GM12872 (cell line): ENCODE measurements around the gene RAB33B.

Source experiments
- TF ChIP-seq, protein P1 (sequence below): IDR thresholded peaks from 3 replicates; pipeline ENCODE4 v1.5.1; 2011; ENCODE audit warnings: low read depth, mild to moderate bottlenecking, low read length, moderate library complexity; ENCODE audit not compliant: insufficient read depth

RAB33B gene

GRCh38 chr4:139525414-139525813 is 71.5 kb downstream of the RAB33B start:
- TF ChIP-seq, protein P1, sequence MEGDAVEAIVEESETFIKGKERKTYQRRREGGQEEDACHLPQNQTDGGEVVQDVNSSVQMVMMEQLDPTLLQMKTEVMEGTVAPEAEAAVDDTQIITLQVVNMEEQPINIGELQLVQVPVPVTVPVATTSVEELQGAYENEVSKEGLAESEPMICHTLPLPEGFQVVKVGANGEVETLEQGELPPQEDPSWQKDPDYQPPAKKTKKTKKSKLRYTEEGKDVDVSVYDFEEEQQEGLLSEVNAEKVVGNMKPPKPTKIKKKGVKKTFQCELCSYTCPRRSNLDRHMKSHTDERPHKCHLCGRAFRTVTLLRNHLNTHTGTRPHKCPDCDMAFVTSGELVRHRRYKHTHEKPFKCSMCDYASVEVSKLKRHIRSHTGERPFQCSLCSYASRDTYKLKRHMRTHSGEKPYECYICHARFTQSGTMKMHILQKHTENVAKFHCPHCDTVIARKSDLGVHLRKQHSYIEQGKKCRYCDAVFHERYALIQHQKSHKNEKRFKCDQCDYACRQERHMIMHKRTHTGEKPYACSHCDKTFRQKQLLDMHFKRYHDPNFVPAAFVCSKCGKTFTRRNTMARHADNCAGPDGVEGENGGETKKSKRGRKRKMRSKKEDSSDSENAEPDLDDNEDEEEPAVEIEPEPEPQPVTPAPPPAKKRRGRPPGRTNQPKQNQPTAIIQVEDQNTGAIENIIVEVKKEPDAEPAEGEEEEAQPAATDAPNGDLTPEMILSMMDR = no peak
